NB4 (cell line): ENCODE results near the gene FNTB.

Source experiments
- MYC ChIP-seq: IDR thresholded peaks from 2 replicates; pipeline ENCODE4 v1.6.1; 2011; ENCODE audit warnings: low read depth, low read length
- POLR2A ChIP-seq: IDR thresholded peaks from 2 replicates; pipeline ENCODE4 v1.6.1; 2011; ENCODE audit warnings: mild to moderate bottlenecking; ENCODE audit not compliant: insufficient read length; ENCODE audit errors: extremely low read depth
- TF ChIP-seq, protein P1 (sequence below): IDR thresholded peaks from one replicate; pipeline ENCODE4 v1.5.1; 2012; ENCODE audit warnings: low read depth, low read length
- TF ChIP-seq, protein P2 (sequence below): IDR thresholded peaks from 2 replicates; pipeline ENCODE4 v1.6.1; 2011; ENCODE audit warnings: low read depth, low read length

DNA sequence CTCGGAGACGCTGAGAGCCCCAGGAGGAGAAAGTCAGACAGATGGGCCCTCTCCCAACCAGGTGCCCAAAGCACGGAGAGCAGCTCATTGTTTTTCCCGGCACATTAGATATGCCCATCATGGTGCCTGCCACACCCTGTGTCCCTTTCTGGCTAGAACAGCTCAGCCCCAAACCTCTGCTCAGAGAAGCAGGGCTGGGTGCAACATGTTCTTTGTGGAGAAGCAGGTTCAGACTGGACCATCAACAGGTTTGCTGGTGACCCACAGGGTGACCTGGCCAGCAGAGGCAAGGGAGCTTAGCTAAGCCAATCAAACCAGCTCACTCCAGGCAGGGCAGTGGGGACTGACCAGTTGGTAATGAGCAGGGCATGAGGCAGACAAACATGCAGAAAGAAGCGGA lies 28.0 kb upstream of the FNTB start:
- TF ChIP-seq, protein P1, sequence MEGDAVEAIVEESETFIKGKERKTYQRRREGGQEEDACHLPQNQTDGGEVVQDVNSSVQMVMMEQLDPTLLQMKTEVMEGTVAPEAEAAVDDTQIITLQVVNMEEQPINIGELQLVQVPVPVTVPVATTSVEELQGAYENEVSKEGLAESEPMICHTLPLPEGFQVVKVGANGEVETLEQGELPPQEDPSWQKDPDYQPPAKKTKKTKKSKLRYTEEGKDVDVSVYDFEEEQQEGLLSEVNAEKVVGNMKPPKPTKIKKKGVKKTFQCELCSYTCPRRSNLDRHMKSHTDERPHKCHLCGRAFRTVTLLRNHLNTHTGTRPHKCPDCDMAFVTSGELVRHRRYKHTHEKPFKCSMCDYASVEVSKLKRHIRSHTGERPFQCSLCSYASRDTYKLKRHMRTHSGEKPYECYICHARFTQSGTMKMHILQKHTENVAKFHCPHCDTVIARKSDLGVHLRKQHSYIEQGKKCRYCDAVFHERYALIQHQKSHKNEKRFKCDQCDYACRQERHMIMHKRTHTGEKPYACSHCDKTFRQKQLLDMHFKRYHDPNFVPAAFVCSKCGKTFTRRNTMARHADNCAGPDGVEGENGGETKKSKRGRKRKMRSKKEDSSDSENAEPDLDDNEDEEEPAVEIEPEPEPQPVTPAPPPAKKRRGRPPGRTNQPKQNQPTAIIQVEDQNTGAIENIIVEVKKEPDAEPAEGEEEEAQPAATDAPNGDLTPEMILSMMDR: no peak
- TF ChIP-seq, protein P2, sequence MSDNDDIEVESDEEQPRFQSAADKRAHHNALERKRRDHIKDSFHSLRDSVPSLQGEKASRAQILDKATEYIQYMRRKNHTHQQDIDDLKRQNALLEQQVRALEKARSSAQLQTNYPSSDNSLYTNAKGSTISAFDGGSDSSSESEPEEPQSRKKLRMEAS: no peak
- TF ChIP-seq POLR2A: no peak
- TF ChIP-seq MYC: no peak
